Measurements from ENCODE around the gene KCNJ10.
A peak's percentile ranks its signal among the peaks of the same experiment; 100 is the strongest.

The KCNJ10 gene

DNA sequence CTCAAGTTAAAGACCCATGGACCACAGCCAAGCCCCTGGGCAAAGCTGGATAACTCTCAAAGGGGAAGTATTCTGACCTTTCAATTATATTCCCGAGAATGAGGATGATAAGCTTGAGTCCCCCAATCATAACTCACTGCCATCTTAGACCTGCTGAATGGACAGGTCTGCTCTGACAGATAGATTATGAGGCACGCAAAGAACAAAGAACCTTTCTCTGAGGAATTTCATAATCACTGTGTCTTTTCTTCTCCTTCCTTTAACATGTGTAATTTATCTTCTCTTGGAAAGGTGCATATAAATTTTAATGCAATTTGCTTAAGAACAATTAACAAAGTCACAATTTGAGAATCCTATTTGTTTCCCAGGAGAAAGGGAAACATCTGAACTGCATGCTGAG, 60.2 kb downstream of the KCNJ10 start:
- Histone ChIP-seq H2AFZ (ENCODE audit: low read length) (no peak overlapping the region), H3F3A (ENCODE audit: insufficient read depth, low read length) (no peaks in the 10 kb centered on the region)

DNA sequence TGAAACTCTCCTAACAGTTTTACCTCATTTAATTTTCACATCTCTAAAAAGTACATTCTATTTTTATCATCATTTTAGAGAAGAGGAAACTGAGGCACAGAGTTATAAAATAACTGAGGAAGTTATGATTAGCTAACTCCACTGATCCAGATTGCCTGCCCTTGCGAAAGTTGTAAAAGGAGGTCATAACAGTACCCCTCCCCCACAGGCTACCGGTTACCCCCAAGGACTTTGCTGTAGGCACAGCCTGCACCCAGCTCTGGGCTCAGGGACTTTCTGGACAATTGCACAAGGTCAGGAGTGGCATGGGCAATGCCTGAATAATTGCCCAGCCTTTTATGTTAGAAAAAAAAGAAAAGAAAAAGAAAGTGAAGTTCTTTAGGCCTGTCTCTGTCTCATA, 60.9 kb downstream of the KCNJ10 start:
- TF ChIP-seq, protein P1, sequence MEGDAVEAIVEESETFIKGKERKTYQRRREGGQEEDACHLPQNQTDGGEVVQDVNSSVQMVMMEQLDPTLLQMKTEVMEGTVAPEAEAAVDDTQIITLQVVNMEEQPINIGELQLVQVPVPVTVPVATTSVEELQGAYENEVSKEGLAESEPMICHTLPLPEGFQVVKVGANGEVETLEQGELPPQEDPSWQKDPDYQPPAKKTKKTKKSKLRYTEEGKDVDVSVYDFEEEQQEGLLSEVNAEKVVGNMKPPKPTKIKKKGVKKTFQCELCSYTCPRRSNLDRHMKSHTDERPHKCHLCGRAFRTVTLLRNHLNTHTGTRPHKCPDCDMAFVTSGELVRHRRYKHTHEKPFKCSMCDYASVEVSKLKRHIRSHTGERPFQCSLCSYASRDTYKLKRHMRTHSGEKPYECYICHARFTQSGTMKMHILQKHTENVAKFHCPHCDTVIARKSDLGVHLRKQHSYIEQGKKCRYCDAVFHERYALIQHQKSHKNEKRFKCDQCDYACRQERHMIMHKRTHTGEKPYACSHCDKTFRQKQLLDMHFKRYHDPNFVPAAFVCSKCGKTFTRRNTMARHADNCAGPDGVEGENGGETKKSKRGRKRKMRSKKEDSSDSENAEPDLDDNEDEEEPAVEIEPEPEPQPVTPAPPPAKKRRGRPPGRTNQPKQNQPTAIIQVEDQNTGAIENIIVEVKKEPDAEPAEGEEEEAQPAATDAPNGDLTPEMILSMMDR (IDR thresholded peaks at IDR 0.05; ENCODE audit: low read length): no peak
- no peak for TF ChIP-seq EZH2 (IDR thresholded peaks at IDR 0.05; ENCODE audit: borderline replicate concordance, low read length)
- Histone ChIP-seq H2AFZ (ENCODE audit: low read length) (no peak overlapping the region), H3K79me2 (ENCODE audit: insufficient read depth, low read length) (no peaks in the 10 kb centered on the region), H3K9ac (ENCODE audit: low read length) (no peak overlapping the region), H3K9me2 (ENCODE audit: low read depth, low read length) (no peaks in the 10 kb centered on the region), H3K4me2 (ENCODE audit: low read length) (no peak overlapping the region), H3K9me3 (ENCODE audit: low read length) (no peaks in the 10 kb centered on the region), H3K27me3 (ENCODE audit: insufficient read depth, low read length) (no peaks in the 10 kb centered on the region), H3K27ac (ENCODE audit: low read depth, low read length, poor library complexity, severe bottlenecking) (no peak overlapping the region), H3K36me3 (ENCODE audit: insufficient read depth, low read length) (no peaks in the 10 kb centered on the region), H3K4me3 (ENCODE audit: low read depth, low read length, poor library complexity, severe bottlenecking) (no peak overlapping the region), H3F3A (ENCODE audit: insufficient read depth, low read length) (no peaks in the 10 kb centered on the region), H3K4me1 (ENCODE audit: insufficient read depth, low read length, severe bottlenecking) (no peaks in the 10 kb centered on the region), H4K20me1 (ENCODE audit: insufficient read depth, low read length) (no peaks in the 10 kb centered on the region)

More for the DNA sequence above, 60.2 kb downstream of the KCNJ10 start:
- no peak overlapping the region for H3K4me3 ChIP-seq (ENCODE audit: low read depth, low read length, poor library complexity, severe bottlenecking)
- no peak overlapping the region for H3K9ac ChIP-seq (ENCODE audit: low read length)
- H4K20me1 ChIP-seq (ENCODE audit: insufficient read depth, low read length): no peaks in the 10 kb centered on the region
- no peak overlapping the region for H3K4me2 ChIP-seq (ENCODE audit: low read length)
- H3K27me3 ChIP-seq (ENCODE audit: insufficient read depth, low read length): no peaks in the 10 kb centered on the region
- no peaks in the 10 kb centered on the region for H3K79me2 ChIP-seq (ENCODE audit: insufficient read depth, low read length)
- no peaks in the 10 kb centered on the region for H3K36me3 ChIP-seq (ENCODE audit: insufficient read depth, low read length)
- no peaks in the 10 kb centered on the region for H3K9me2 ChIP-seq (ENCODE audit: low read depth, low read length)
- no peaks in the 10 kb centered on the region for H3K9me3 ChIP-seq (ENCODE audit: low read length)
- TF ChIP-seq, protein P1 (IDR thresholded peaks at IDR 0.05; ENCODE audit: low read length): no peak
- TF ChIP-seq EZH2 (IDR thresholded peaks at IDR 0.05; ENCODE audit: borderline replicate concordance, low read length): no peak
- no peak overlapping the region for H3K27ac ChIP-seq (ENCODE audit: low read depth, low read length, poor library complexity, severe bottlenecking)
- H3K4me1 ChIP-seq (ENCODE audit: insufficient read depth, low read length, severe bottlenecking): no peaks in the 10 kb centered on the region

DNA sequence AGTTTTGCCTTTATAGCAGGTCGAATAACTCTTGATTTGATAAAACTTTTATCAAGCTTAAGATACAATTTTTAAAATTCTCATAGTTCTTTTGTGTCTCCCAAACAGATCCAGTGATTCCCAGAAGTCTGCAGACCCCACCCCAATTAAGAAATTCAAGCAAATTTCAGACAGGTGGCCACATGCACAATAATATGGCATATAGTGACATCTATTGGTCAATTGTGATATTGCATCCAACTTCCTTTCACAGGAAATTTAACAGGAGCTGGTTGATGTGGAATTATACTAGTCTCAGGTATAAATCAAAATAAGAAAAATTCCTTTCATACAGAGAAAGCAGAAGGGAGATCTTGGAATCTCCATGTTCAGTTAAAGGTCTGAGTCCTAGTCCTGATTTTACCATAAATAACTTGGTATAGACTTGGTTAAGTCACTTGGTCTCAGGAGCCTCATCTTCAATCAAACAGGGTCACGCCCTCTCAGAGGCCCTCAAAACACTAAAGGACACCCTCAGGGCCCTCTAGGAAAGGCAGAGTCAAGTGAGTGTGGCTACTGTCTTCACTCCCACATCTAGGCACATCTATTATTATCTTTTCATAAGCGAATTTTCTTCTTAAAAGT, 62.3 kb downstream of the KCNJ10 start:
- no peaks in the 10 kb centered on the region for H3F3A ChIP-seq (ENCODE audit: insufficient read depth, low read length)
- no peaks in the 10 kb centered on the region for H4K20me1 ChIP-seq (ENCODE audit: insufficient read depth, low read length)
- H3K9ac ChIP-seq (ENCODE audit: low read length): no peak overlapping the region
- H3K9me2 ChIP-seq (ENCODE audit: low read depth, low read length): no peaks in the 10 kb centered on the region
- no peak for TF ChIP-seq EZH2 (IDR thresholded peaks at IDR 0.05; ENCODE audit: borderline replicate concordance, low read length)
- TF ChIP-seq, protein P1 (IDR thresholded peaks at IDR 0.05; ENCODE audit: low read length): peak; percentile 86
- no peaks in the 10 kb centered on the region for H3K9me3 ChIP-seq (ENCODE audit: low read length)
- H3K4me3 ChIP-seq (ENCODE audit: low read depth, low read length, poor library complexity, severe bottlenecking): no peak overlapping the region
- no peaks in the 10 kb centered on the region for H3K4me1 ChIP-seq (ENCODE audit: insufficient read depth, low read length, severe bottlenecking)
- no peaks in the 10 kb centered on the region for H3K79me2 ChIP-seq (ENCODE audit: insufficient read depth, low read length)
- H3K27me3 ChIP-seq (ENCODE audit: insufficient read depth, low read length): no peaks in the 10 kb centered on the region
- H3K27ac ChIP-seq (ENCODE audit: low read depth, low read length, poor library complexity, severe bottlenecking): no peak overlapping the region
- H3K4me2 ChIP-seq (ENCODE audit: low read length): no peak overlapping the region
- no peaks in the 10 kb centered on the region for H3K36me3 ChIP-seq (ENCODE audit: insufficient read depth, low read length)
- no peak overlapping the region for H2AFZ ChIP-seq (ENCODE audit: low read length)
